ENCODE data around the gene SYTL3. TPM values are rescaled to one million over a fixed set of nuclear protein-coding genes. Genes with fewer than 3 reads are reported as not detected.

The SYTL3 gene
- total RNA-seq, 1 experiment from 2014 or later = 0.28 TPM

- H3K4me3 Mint-ChIP-seq = no peak overlapping the region
- DNase-seq (ENCODE audit: low spot score) (no peak), ATAC-seq (no peak)
- H3K9me3 Mint-ChIP-seq = no peaks in the 10 kb centered on the region
- H3K4me1 Mint-ChIP-seq = peaks cover 21% of the 10 kb centered on the region
- POLR2A ChIA-PET = no interaction called here
- H3K27me3 Mint-ChIP-seq (ENCODE audit: low read depth) = no peaks in the 10 kb centered on the region; the same call in 1 of the 2 replicates
- H3K36me3 Mint-ChIP-seq = peaks cover 95% of the 10 kb centered on the region
- peak overlapping the region; percentile 70 for H3K27ac Mint-ChIP-seq
- TF ChIP-seq ZNF423 (CRISPR knock-in tag; IDR thresholded peaks at IDR 0.05) (no peak), NFATC4 (CRISPR knock-in tag; IDR thresholded peaks at IDR 0.05) (no peak), RELA (CRISPR knock-in tag; IDR thresholded peaks at IDR 0.05; ENCODE audit: borderline replicate concordance) (no peak), SP1 (CRISPR knock-in tag; conservative IDR thresholded peaks at IDR 0.05) (no peak), CREM (CRISPR knock-in tag; IDR thresholded peaks at IDR 0.05) (no peak), ZNF121 (CRISPR knock-in tag; IDR thresholded peaks at IDR 0.05) (no peak), MXD4 (CRISPR knock-in tag; IDR thresholded peaks at IDR 0.05; ENCODE audit: borderline replicate concordance) (no peak), E2F1 (CRISPR knock-in tag; IDR thresholded peaks at IDR 0.05) (no peak), E2F5 (CRISPR knock-in tag; IDR thresholded peaks at IDR 0.05) (no peak), NR2C2 (CRISPR knock-in tag; IDR thresholded peaks at IDR 0.05) (no peak), ZNF532 (CRISPR knock-in tag; IDR thresholded peaks at IDR 0.05; ENCODE audit: borderline replicate concordance) (no peak), ZNF138 (CRISPR knock-in tag; conservative IDR thresholded peaks at IDR 0.05) (no peak), ETV6 (CRISPR knock-in tag; IDR thresholded peaks at IDR 0.05) (no peak), EMX1 (CRISPR knock-in tag; IDR thresholded peaks at IDR 0.05) (no peak), TEAD4 (CRISPR knock-in tag; IDR thresholded peaks at IDR 0.05) (no peak)
- TF ChIP-seq, protein P1, sequence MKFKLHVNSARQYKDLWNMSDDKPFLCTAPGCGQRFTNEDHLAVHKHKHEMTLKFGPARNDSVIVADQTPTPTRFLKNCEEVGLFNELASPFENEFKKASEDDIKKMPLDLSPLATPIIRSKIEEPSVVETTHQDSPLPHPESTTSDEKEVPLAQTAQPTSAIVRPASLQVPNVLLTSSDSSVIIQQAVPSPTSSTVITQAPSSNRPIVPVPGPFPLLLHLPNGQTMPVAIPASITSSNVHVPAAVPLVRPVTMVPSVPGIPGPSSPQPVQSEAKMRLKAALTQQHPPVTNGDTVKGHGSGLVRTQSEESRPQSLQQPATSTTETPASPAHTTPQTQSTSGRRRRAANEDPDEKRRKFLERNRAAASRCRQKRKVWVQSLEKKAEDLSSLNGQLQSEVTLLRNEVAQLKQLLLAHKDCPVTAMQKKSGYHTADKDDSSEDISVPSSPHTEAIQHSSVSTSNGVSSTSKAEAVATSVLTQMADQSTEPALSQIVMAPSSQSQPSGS (CRISPR knock-in tag; IDR thresholded peaks at IDR 0.05; ENCODE audit: borderline replicate concordance, low read depth) = no peak
- TF ChIP-seq, protein P2, sequence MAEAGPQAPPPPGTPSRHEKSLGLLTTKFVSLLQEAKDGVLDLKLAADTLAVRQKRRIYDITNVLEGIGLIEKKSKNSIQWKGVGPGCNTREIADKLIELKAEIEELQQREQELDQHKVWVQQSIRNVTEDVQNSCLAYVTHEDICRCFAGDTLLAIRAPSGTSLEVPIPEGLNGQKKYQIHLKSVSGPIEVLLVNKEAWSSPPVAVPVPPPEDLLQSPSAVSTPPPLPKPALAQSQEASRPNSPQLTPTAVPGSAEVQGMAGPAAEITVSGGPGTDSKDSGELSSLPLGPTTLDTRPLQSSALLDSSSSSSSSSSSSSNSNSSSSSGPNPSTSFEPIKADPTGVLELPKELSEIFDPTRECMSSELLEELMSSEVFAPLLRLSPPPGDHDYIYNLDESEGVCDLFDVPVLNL (CRISPR knock-in tag; IDR thresholded peaks at IDR 0.05; ENCODE audit: borderline replicate concordance, low read depth) = no peak
- TF ChIP-seq, protein P3, sequence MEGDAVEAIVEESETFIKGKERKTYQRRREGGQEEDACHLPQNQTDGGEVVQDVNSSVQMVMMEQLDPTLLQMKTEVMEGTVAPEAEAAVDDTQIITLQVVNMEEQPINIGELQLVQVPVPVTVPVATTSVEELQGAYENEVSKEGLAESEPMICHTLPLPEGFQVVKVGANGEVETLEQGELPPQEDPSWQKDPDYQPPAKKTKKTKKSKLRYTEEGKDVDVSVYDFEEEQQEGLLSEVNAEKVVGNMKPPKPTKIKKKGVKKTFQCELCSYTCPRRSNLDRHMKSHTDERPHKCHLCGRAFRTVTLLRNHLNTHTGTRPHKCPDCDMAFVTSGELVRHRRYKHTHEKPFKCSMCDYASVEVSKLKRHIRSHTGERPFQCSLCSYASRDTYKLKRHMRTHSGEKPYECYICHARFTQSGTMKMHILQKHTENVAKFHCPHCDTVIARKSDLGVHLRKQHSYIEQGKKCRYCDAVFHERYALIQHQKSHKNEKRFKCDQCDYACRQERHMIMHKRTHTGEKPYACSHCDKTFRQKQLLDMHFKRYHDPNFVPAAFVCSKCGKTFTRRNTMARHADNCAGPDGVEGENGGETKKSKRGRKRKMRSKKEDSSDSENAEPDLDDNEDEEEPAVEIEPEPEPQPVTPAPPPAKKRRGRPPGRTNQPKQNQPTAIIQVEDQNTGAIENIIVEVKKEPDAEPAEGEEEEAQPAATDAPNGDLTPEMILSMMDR (IDR thresholded peaks at IDR 0.05) = no peak
- CTCF ChIA-PET = no interaction called here
Measured at GRCh38 chr6:158783851-158784250, 134.0 kb downstream of the SYTL3 start.

All from WTC11 (cell line).